ENCODE data around the gene P2RY1. TPM values are rescaled to one million over a fixed set of nuclear protein-coding genes. Genes with fewer than 3 reads are reported as not detected.

The P2RY1 gene
- polyA plus RNA-seq, 1 experiment, result 0.09 TPM

DNA sequence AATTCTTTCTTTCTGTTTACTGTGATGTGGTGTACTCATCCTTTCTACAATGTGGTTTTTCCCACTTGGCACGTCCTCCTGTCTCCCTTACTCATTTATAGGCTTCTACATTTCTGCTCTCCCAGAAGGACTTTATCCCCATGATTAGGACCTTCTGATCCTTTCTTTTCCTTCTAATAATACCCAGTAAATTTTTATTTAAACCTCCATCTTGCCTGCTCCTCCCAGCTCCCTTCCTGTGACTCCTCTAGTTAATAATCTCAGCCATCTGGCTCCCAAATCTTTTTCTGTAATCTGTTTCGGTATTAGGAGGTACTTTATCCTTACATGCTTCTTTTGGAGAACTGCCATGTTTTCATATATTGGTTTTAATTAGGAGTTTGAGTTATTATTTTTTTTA, 11.2 kb upstream of the P2RY1 start:
- POLR2A ChIA-PET, result no interaction called here

DNA sequence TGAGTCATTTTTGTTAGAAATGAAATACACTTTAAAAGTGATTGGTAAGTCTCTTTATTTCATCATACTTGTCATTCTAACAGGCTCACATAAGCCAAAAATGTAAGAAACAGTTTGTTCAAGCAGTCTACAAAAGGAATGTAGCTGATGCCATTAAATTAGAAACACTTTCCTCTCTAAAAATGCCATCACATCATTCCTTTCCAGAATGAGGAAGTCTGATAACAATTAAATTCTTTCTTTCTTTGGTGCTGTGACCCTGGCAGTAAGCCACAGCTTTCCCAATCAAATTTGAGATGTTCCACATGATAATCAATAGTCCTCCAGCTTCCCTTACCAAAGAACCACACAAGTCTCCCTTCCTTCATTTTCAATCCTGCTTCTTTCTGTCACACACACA, 9.4 kb upstream of the P2RY1 start:
- Histone ChIP-seq H3K27ac (ENCODE audit: low read depth, low read length) (no peak overlapping the region), H3K9me3 (ENCODE audit: control insufficient read depth, insufficient read depth, low read length) (no peaks in the 10 kb centered on the region), H3K4me3 (ENCODE audit: low read depth, low read length) (no peak overlapping the region), H3K27me3 (ENCODE audit: control insufficient read depth, insufficient read depth, low read length) (no peaks in the 10 kb centered on the region)
- TF ChIP-seq, protein P1, sequence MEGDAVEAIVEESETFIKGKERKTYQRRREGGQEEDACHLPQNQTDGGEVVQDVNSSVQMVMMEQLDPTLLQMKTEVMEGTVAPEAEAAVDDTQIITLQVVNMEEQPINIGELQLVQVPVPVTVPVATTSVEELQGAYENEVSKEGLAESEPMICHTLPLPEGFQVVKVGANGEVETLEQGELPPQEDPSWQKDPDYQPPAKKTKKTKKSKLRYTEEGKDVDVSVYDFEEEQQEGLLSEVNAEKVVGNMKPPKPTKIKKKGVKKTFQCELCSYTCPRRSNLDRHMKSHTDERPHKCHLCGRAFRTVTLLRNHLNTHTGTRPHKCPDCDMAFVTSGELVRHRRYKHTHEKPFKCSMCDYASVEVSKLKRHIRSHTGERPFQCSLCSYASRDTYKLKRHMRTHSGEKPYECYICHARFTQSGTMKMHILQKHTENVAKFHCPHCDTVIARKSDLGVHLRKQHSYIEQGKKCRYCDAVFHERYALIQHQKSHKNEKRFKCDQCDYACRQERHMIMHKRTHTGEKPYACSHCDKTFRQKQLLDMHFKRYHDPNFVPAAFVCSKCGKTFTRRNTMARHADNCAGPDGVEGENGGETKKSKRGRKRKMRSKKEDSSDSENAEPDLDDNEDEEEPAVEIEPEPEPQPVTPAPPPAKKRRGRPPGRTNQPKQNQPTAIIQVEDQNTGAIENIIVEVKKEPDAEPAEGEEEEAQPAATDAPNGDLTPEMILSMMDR (IDR thresholded peaks at IDR 0.05; ENCODE audit: low read depth, low read length), result no peak
- ChIA-PET POLR2A (no interaction called here), CTCF (no interaction called here)
- no peak for DNase-seq (ENCODE audit: low read depth, low spot score)

More for the DNA sequence above, 11.2 kb upstream of the P2RY1 start:
- H3K4me3 ChIP-seq (ENCODE audit: low read depth, low read length), result no peak overlapping the region
- no peaks in the 10 kb centered on the region for H3K9me3 ChIP-seq (ENCODE audit: control insufficient read depth, insufficient read depth, low read length)
- CTCF ChIA-PET, result no interaction called here
- H3K27ac ChIP-seq (ENCODE audit: low read depth, low read length), result no peak overlapping the region
- TF ChIP-seq, protein P1 (IDR thresholded peaks at IDR 0.05; ENCODE audit: low read depth, low read length), result no peak
- no peaks in the 10 kb centered on the region for H3K27me3 ChIP-seq (ENCODE audit: control insufficient read depth, insufficient read depth, low read length)
- DNase-seq (ENCODE audit: low read depth, low spot score), result no peak

DNA sequence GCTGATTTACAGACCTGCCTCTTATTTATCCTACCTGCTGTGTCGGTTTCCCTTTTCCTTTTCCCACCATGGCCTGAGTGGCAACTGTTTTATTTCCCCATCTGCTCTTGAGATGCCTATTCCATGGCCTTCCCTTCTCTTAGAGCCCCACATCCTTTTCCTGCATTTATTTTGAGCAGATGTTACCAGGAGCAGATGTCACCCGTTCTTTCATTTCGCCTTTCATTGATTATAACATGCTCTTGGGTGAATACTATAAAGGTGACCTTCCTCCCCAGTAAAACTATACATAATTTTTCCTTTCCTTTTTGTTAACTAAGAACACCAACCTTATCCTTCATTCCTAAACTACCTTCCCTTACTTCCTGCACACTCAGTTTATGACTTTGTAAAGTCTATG, 8.5 kb upstream of the P2RY1 start:
- no peaks in the 10 kb centered on the region for H3K9me3 ChIP-seq (ENCODE audit: control insufficient read depth, insufficient read depth, low read length)
- no peak overlapping the region for H3K4me3 ChIP-seq (ENCODE audit: low read depth, low read length)
- ChIA-PET CTCF (no interaction called here), POLR2A (no interaction called here)
- DNase-seq (ENCODE audit: low read depth, low spot score), result no peak
- no peaks in the 10 kb centered on the region for H3K27me3 ChIP-seq (ENCODE audit: control insufficient read depth, insufficient read depth, low read length)
- TF ChIP-seq, protein P1 (IDR thresholded peaks at IDR 0.05; ENCODE audit: low read depth, low read length), result no peak
- H3K27ac ChIP-seq (ENCODE audit: low read depth, low read length), result no peak overlapping the region

DNA sequence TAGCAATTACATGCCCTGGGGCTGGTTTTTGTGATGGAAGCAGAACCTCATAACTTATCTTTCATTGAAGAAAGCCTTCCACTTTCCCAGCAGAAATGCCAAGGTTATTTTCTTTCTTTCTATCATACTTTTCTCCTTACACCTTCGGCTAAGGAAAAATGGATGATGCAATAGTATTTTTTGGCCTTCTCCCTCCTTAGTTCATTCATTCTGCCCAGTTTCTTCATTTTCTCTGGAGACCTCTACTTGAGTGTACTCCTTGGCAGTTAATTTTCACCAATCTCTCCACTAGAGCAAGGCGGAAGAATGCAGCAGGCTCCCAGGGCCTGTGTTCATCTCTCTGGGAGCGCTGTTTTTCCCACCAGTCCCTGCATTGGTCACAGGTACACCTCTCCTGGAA, 7.6 kb upstream of the P2RY1 start:
- Histone ChIP-seq H3K27me3 (ENCODE audit: control insufficient read depth, insufficient read depth, low read length) (no peaks in the 10 kb centered on the region), H3K9me3 (ENCODE audit: control insufficient read depth, insufficient read depth, low read length) (no peaks in the 10 kb centered on the region), H3K27ac (ENCODE audit: low read depth, low read length) (no peak overlapping the region), H3K4me3 (ENCODE audit: low read depth, low read length) (no peak overlapping the region)
- ChIA-PET POLR2A (no interaction called here), CTCF (no interaction called here)
- TF ChIP-seq, protein P1 (IDR thresholded peaks at IDR 0.05; ENCODE audit: low read depth, low read length), result no peak
- no peak for DNase-seq (ENCODE audit: low read depth, low spot score)

DNA sequence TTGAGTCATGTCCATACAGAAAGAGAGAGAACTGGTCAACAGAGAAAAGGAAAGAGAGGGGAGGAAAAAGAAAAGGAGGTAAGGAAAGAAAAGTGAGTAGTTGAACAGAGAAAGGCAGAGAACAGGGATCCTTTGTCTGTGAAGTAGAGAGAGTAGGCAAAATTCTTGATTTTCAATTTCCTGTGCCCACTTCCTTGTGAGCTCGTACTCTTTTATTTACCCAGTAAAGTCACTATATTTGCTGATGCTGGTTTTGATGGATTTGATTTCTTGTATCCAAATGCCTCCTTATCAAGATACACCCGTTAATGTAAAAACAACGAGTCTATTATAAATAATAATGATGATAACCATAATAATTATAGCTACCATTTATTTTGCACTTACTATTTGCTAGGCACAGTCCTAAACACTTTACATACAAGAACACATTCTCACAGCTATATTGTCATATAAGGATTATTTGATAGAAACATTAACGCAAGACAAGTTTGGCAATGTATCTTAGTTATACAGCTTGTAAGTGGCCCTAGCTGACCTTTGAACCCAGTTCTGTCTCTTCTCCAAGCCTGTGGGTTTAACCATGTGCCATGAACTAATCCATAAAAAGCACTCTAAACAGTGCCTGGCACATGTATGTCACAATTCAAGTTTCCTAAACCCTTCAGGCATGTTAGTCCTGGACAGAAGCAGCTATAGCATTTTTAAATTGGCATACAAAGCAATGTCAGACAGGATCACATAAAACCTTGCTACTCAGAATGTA, 6.7 kb upstream of the P2RY1 start:
- no peak for DNase-seq (ENCODE audit: low read depth, low spot score)
- Histone ChIP-seq H3K27ac (ENCODE audit: low read depth, low read length) (no peak overlapping the region), H3K4me3 (ENCODE audit: low read depth, low read length) (no peak overlapping the region), H3K9me3 (ENCODE audit: control insufficient read depth, insufficient read depth, low read length) (no peaks in the 10 kb centered on the region), H3K27me3 (ENCODE audit: control insufficient read depth, insufficient read depth, low read length) (no peaks in the 10 kb centered on the region)
- TF ChIP-seq, protein P1 (IDR thresholded peaks at IDR 0.05; ENCODE audit: low read depth, low read length), result no peak
- ChIA-PET CTCF (no interaction called here), POLR2A (no interaction called here)
